Panc1 (cell line): ENCODE measurements around the gene NUDT16L1.

ENCODE experiments used
- POLR2AphosphoS5 ChIP-seq: IDR thresholded peaks from 2 replicates; pipeline ENCODE4 v1.6.1; 2012; ENCODE audit warnings: mild to moderate bottlenecking, low read depth, low read length, moderate library complexity
- TCF7L2 ChIP-seq: IDR thresholded peaks from 2 replicates; pipeline ENCODE4 v1.6.1; 2011; ENCODE audit warnings: mild to moderate bottlenecking, low read depth, low read length, inconsistent platforms
- TF ChIP-seq, protein P1 (sequence below): fragments of 450-650 bp; IDR thresholded peaks from 2 replicates; pipeline ENCODE4 v1.5.1; 2017; ENCODE audit warnings: mild to moderate bottlenecking
- TF ChIP-seq, protein P2 (sequence below), 2 experiments: IDR thresholded peaks; 2 replicates each; pipeline ENCODE4 v1.6.1; 2011 to 2012; ENCODE audit warnings: low read depth in 2 of 2, control low read depth in 1 of 2, low read length in 1 of 2, mild to moderate bottlenecking in 1 of 2, moderate library complexity in 1 of 2; ENCODE audit not compliant: insufficient read depth in 1 of 2

DNA sequence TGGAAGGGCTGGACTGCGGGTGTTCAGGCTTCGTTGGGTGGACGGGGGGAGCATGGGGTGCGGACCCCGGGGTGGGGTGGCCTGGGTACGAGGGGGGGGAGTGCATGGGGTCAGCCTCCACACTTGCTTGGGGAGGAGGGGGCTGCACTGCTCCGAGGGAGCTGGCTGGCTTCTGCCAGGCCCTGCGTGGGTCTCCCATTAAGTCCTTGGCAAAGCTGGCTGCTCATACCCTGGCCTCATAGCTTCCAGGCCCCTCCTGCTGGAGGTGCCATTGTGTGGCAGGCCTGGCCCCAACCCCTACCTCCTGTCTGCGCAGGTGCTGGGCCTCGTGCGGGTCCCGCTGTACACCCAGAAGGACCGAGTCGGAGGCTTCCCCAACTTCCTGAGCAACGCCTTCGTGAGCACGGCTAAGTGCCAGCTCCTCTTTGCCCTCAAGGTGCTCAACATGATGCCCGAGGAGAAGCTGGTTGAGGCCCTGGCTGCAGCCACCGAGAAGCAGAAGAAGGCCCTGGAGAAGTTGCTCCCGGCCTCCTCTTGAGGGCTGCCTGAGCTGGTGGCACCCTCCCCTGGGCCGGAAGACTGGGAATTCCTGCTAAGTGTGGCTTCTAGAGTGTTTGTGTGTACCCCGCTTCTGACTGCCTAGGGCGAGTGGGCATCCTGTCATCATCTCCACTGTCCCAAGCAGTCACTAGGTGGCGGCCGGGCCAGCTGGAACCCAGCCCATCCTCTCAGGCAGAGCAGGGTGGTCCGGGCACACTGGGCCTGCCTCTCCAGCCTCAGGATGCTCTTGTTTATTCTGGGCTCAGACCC, 1.5 kb downstream of the NUDT16L1 start:
- TF ChIP-seq TCF7L2 (no peak), POLR2AphosphoS5 (no peak; the same call in 1 of the 2 replicates)
- TF ChIP-seq, protein P1, sequence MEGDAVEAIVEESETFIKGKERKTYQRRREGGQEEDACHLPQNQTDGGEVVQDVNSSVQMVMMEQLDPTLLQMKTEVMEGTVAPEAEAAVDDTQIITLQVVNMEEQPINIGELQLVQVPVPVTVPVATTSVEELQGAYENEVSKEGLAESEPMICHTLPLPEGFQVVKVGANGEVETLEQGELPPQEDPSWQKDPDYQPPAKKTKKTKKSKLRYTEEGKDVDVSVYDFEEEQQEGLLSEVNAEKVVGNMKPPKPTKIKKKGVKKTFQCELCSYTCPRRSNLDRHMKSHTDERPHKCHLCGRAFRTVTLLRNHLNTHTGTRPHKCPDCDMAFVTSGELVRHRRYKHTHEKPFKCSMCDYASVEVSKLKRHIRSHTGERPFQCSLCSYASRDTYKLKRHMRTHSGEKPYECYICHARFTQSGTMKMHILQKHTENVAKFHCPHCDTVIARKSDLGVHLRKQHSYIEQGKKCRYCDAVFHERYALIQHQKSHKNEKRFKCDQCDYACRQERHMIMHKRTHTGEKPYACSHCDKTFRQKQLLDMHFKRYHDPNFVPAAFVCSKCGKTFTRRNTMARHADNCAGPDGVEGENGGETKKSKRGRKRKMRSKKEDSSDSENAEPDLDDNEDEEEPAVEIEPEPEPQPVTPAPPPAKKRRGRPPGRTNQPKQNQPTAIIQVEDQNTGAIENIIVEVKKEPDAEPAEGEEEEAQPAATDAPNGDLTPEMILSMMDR: no peak
- TF ChIP-seq, protein P2, sequence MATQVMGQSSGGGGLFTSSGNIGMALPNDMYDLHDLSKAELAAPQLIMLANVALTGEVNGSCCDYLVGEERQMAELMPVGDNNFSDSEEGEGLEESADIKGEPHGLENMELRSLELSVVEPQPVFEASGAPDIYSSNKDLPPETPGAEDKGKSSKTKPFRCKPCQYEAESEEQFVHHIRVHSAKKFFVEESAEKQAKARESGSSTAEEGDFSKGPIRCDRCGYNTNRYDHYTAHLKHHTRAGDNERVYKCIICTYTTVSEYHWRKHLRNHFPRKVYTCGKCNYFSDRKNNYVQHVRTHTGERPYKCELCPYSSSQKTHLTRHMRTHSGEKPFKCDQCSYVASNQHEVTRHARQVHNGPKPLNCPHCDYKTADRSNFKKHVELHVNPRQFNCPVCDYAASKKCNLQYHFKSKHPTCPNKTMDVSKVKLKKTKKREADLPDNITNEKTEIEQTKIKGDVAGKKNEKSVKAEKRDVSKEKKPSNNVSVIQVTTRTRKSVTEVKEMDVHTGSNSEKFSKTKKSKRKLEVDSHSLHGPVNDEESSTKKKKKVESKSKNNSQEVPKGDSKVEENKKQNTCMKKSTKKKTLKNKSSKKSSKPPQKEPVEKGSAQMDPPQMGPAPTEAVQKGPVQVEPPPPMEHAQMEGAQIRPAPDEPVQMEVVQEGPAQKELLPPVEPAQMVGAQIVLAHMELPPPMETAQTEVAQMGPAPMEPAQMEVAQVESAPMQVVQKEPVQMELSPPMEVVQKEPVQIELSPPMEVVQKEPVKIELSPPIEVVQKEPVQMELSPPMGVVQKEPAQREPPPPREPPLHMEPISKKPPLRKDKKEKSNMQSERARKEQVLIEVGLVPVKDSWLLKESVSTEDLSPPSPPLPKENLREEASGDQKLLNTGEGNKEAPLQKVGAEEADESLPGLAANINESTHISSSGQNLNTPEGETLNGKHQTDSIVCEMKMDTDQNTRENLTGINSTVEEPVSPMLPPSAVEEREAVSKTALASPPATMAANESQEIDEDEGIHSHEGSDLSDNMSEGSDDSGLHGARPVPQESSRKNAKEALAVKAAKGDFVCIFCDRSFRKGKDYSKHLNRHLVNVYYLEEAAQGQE (IDR thresholded peaks at IDR 0.05; ENCODE audit: insufficient read depth in 1 of 2, low read depth in 2 of 2, low read length in 1 of 2): no peak
